Frontal cortex (tissue), 4 donors: Measurements from ENCODE around the gene A1BG. TPM values are rescaled to one million over a fixed set of nuclear protein-coding genes. Genes with fewer than 3 reads are reported as not detected.
A peak's percentile ranks its signal among the peaks of the same experiment; 100 is the strongest.
"Not testable (repeated sequence)": the region's sequence is repeated elsewhere in the genome, so short reads cannot be mapped to it uniquely, and the experiment has no call there.

Source experiments
- DNase-seq, 2 donors: peaks; one replicate each; pipeline ENCODE4 v3.0.0; 2012; ENCODE audit warnings: low spot score in 2 of 2
- FAIRE-seq: peaks from 2 replicates; lab custom pipeline; 2012; peaks lifted over from hg19 to GRCh38; lab: Jason Lieb, UNC
- small RNA-seq: library from RNA; depleted of rRNA; stranded (forward); fragments of <200 nt; gene quantifications from one replicate; pipeline ENCODE3, GENCODE V24; 2014
- total RNA-seq: library from RNA; depleted of rRNA; stranded (reverse); fragments of >200 nt; gene quantifications from one replicate; pipeline ENCODE4 v1.2.3, GENCODE V29; 2014
- donor health status: control.
- donor health status: control.
- donor health status: control.

A1BG gene
- total RNA-seq, 1 donor from 2014 or later = 0.41 TPM

DNA sequence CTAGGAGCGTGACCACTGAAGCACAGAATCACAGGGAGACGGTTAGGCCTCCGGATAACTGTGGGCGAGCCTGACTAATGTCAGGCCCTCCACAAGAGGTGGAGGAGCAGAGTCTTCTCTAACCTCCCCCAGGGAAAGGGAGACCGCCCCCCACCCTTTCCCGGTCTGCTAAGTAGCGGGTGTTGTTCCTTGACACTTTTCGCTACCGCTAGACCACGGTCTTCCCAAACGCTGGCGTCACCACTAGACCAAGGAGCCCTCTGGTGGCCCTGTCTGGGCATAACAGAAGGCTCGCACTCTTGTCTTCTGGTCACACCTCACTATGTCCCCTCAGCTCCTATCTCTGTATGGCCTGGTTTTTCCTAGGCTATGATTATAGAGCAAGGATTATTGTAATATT is 42.6 kb downstream of the A1BG start:
- not testable (repeated sequence) for FAIRE-seq

DNA sequence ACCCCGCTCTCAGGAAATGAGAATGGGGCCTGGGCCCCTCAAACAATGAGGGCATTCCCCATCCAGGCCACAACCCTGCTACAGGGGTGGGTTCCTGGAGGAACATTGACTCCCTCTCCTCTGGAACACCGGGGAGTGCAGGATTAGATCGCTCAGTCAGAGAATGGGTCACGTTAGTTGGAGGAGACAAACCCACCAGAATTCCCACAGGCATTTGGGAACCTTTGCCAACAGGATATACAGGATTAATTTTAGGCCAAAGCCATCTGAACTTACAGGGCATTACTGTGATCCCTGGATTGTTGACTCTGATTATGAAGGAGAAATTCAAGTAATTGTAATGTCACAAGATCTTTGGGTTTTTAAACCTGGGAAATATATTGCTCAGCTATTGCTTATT is 45.6 kb downstream of the A1BG start:
- FAIRE-seq (no peak), DNase-seq (no peak)

More for the DNA sequence above, 42.6 kb downstream of the A1BG start:
- not testable (repeated sequence) for DNase-seq

DNA sequence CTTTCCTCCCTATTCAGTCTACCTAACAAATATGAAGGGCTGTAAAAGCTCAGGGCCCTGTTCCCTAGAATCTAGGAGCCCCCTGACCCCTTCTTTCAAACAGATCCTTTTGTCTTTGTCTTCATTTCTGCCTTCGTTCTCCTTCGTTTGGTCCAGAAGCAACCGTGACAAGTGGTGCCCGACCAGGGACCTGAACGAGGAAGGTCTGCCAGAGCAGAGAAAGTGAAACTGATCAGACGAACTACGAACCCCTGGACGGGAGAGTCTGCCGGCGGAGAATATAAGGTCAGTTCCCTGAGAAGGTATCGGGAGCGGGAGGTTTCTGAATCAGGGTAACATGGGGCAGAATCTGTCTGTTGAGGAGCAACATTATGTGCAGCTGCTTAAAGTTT is 47.4 kb downstream of the A1BG start:
- no peak for DNase-seq
- no peak for FAIRE-seq

DNA sequence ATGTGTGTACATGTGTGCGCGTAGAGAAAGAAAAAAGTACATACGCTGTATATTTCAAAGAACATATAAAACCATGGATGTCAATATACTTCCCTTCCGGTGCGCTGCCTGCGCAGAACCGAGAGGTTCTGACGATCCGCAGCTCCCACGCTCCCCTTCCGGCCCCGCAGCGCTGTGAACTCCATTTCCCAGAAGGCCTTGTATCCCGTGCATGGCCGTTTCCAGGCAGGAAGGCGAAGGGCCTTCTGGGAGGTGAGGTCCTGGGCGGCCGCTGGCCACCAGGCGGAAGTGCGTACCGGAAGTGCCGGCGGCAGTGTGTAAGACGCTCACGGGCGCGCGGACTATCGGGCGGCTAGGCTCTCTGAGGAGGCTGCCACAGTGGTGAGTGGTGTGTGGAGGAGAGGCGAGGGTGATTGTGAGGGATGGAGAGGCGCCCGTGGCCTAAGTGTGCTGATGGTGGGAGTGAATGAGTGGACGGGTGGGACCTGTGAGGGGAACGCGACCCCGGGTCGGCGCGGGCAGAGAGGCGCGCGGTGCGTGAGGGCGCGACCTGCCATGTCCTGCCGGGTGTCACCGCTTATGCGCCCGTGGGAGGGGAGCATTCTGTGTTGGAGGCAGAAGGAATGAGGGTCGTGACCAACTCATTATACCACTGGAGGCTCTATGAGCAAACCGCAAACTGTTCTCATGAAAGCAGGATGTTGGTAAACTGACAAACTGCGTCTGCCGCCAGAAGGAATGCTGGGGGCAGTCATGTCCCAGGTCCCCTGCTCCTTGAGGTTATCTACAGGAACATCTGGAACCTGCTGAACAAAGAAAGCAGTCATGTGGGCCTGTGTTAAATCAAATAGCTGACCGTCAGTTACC is 48.0 kb downstream of the A1BG start, which contains the start of gene ERVK3-1:
ERVK3-1 (plus strand) TSS at position 313 of the 867 bp plus-strand sequence. CDS start 6,792 bp downstream, outside the sequence.
- DNase-seq = peak; percentile 94 to 97
- FAIRE-seq = peak; percentile 54

DNA sequence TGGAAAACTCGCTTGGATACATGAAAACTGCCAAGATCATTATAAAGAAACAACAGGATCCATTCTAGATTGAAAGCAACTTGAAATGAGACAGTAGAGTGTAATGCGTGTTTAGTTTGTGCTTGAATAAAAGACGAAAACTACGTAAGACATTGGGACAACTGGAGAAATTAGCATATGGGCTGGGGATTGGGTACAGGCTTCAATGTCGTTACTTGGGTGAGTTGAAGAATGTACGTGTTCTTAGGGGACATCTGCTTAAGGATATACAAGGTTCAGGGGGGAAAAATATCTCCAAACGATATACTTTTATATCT is 48.6 kb downstream of the A1BG start:
- no peak for FAIRE-seq
- peak; percentile 27 to 37 for DNase-seq

DNA sequence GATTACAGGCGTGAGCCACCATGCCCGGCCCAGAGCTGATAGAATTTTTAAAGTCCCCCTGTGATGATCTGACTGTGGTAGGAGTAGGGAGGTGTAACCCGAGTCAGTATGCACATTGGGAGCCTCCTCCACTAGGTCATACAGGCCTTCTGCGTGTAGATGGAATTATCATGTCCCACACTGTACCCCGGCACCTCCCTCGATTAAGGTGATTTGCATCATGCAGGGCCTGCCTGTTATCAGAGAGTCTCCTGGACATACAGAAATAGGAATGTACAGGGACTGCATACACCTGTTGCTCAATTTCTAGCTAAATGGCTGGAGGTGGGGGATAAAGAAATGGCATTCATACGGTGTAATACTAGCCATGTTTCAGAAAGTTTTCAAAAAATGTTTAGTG is 49.0 kb downstream of the A1BG start:
- DNase-seq (no peak), FAIRE-seq (no peak)

DNA sequence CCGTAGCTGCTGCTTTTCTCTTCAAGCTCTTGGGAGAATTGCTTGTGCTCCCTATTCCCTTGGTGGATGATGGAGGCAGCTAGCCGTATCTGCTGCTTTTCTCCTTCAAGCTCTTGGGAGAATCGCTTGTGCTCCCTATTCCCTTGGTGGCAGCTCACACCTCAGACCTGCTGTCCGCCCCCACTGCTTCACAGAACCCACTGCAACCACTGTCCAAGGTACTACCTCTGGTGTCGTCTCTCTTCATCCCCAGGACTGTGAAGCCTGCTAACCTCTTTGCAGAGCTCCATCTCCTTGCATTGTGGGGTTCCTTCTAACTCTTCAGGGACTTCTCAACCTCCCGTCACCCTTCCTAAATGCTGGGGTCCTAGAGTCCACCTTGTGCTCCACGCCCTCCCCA is 52.7 kb downstream of the A1BG start:
- DNase-seq (no peak), FAIRE-seq (no peak)

DNA sequence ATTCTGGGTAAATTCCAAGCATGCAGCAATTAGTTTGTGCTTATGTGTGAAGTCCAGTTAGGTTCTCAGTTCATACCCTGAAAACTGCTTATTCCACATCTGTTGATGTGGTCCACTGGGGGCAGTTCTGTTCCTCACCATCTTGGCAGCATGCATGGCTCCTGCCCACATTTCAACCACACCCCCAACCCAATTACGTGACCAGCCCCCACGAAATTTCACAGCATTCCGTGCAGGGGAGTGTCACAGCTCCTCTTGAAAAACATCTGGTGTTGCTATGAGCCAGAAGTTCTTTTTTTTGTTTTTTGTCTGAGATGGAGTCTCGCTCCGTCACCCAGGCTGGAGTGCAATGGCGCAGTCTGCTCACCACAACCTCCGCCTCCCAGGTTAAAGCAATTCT is 57.2 kb downstream of the A1BG start:
- DNase-seq = no peak
- no peak for FAIRE-seq

Small RNA genes within 50 kb of the gene (small RNA-seq; reads per million reads assigned to genes)
- not detected for gene MIR4754
- 0.20 reads per million for gene MIR6806
- not detected for gene RNA5SP473

Other genes with a start within 250 kb of the A1BG start
- gene ZNF329, start 202.7 kb downstream of the A1BG start, total RNA-seq = 42.4 TPM
- gene ZNF274, start 170.4 kb downstream of the A1BG start, total RNA-seq = 23.2 TPM
- 72.2 TPM for gene ZNF544, start 124.6 kb downstream of the A1BG start, total RNA-seq
- 14.3 TPM for gene ZNF8, start 74.5 kb downstream of the A1BG start, total RNA-seq
- 22.4 TPM for gene ERVK3-1, start 48.1 kb downstream of the A1BG start, total RNA-seq
- 2.0 TPM for gene ZSCAN22, start 26.5 kb downstream of the A1BG start, total RNA-seq
- gene ZNF497, start 9.3 kb upstream of the A1BG start, total RNA-seq = 6.1 TPM
- 2.4 TPM for gene ZNF837, start 27.5 kb upstream of the A1BG start, total RNA-seq
- 2,200 TPM for gene RPS5, start 33.8 kb upstream of the A1BG start, total RNA-seq
- not detected for gene RNF225, start 42.2 kb upstream of the A1BG start, total RNA-seq
- 11.8 TPM for gene ZNF584, start 55.2 kb upstream of the A1BG start, total RNA-seq
- 15.9 TPM for gene ZNF132, start 86.7 kb upstream of the A1BG start, total RNA-seq
- gene ZNF324B, start 98.1 kb upstream of the A1BG start, total RNA-seq = 24.1 TPM
- 20.8 TPM for gene ZNF324, start 113.6 kb upstream of the A1BG start, total RNA-seq
- 8.6 TPM for gene ZNF446, start 122.9 kb upstream of the A1BG start, total RNA-seq
- 6.9 TPM for gene SLC27A5, start 158.5 kb upstream of the A1BG start, total RNA-seq
- 6.9 TPM for gene ZBTB45, start 166.3 kb upstream of the A1BG start, total RNA-seq
- gene TRIM28, start 190.6 kb upstream of the A1BG start, total RNA-seq = 332 TPM
- gene CHMP2A, start 201.6 kb upstream of the A1BG start, total RNA-seq = 62.8 TPM
- gene UBE2M, start 205.1 kb upstream of the A1BG start, total RNA-seq = 64.8 TPM
- gene MZF1, start 219.8 kb upstream of the A1BG start, total RNA-seq = 11.0 TPM